Activated gamma-delta T cell treated with anti-CD3 and anti-CD28 coated beads, Interleukin-2, amount 50 U/mL, for 16 hours (primary cell): Measurements from ENCODE around the gene MACF1.

Source experiments
- DNase-seq: peaks from one replicate; pipeline ENCODE4 v3.0.0-alpha.2; 2020; ENCODE audit warnings: low read depth

The MACF1 gene

DNA sequence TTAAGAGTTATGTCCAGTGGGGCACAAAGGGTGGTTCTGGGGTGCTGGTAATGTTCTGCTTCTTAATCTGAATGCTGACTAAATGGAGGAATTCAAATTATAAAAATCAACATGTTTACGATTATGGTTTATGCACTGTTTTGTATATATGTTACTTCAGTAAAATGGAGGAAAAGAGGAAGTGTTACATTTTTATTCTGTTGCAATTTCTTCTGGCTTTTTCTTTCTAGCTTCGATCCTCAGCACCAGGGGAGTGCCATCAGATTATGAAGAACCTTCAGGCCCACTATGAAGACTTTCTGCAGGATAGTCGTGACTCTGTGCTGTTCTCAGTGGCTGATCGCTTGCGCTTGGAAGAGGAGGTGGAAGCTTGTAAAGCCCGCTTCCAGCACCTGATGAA, 105.5 kb downstream of the MACF1 start:
- no peak for DNase-seq

DNA sequence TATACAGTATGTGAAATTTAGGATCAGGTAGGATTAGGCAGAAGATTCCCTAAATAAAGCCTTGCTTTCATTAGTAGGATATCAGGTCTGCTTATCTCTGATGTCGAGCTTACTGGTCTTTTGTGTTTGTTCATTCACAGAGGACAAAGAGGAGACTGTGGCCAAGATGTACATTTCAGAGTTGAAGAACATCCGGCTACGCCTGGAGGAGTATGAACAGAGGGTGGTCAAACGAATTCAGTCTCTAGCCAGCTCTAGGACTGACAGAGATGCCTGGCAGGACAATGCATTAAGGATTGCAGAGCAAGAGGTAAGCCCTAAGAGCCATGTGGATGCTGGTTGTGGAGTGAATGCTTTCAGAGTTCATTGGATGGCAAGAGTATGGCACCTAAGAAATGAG, 106.2 kb downstream of the MACF1 start:
- DNase-seq: no peak

GRCh38 chr1:39317111-39317510, 112.6 kb downstream of the MACF1 start:
- no peak for DNase-seq

DNA sequence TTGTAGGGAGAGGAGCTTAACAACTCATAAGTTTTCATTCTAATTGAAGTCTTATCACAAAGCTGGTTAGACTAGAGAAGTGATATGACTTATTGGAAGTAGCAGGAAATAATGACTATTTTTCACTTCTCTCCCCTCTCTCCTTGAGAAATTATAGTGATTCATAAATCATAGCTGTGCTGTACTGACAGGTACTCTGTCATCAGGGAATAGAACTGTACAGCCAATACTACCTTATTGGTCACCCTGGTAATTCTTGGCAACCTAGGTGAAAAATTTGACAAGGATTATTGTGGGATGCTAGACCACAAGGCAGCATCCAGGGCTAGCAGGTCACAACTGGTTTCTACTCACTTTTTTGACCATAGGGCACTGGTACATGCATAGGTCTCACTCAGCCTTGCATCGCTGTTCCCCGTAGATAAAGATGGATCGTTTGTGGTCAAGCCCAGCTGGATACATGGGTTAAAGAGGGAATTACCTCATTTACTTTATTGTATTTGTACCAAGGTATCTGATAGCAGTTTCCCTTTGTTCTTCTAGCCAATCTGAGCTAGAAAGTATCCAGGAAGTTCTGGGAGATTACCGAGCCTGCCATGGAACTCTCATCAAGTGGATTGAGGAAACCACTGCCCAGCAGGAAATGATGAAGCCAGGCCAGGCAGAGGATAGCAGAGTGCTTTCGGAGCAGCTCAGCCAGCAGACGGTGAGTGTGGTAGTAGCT, 113.6 kb downstream of the MACF1 start:
- DNase-seq: no peak

DNA sequence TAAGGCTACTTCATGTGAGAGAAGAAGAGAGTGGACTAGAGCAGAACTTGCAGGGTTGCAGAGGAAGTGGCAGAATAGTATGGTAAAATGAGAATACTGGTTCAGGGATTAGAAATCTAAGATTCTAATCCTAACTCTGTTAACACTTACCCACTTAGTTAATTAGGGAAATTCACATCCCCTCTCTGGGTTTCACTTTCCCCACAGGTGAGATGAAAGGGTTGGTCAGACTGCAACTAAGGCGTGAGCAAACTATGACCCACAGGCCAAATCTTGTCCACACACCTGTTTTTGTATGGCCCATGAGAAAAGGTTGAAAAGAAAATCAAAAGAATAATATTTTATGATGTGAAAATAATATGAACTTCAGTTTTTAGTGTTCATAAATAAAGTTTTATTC, 117.5 kb downstream of the MACF1 start:
- no peak for DNase-seq

DNA sequence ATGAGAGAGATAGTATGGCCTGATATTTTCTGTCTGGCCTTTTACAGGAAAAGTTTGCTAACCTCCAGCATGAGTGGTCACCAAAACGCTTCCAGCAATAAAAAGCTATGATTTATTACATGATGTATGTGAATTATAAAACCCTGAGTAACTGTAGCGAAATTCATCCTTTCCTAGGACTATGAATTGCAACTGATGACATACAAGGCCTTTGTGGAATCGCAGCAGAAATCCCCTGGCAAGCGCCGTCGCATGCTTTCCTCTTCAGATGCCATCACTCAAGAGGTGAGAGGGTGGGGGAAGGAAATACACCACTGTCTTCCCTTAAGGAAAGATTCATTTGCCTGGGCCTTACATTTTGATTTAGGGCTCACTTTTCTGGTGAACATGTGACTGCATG, 117.9 kb downstream of the MACF1 start:
- DNase-seq: no peak

GRCh38 chr1:39324888-39325287, 120.4 kb downstream of the MACF1 start:
- DNase-seq: no peak

- DNase-seq: no peak
Observed at GRCh38 chr1:39326836-39327235, 122.3 kb downstream of the MACF1 start.

- DNase-seq: no peak
Observed at GRCh38 chr1:39328095-39328494, 123.6 kb downstream of the MACF1 start.

DNA sequence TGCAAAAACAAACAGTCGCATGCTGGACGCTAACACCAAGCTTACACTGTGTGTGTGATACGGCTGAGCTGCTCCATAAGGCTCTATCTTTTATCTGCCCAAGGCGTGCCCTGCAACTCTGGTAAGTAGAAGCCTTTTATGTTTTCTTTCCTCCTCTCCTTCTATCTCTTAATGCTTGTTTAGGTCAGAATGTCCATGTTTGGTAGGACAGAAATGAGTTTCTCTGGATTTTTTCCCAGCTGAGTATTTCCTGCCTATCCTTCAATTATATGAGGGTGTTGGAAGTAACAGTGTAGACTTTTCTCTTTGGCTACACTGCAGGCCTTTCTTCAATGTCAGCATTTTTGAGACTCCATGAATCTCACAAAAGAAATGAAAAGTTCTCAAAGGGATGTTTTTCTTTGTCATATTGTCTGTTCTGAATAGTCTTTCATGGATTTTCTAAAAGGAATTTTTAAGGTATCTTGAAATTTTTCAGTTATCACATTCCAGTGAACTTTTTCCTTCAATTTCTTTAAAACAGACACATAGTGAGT, 124.2 kb downstream of the MACF1 start:
- no peak for DNase-seq

DNA sequence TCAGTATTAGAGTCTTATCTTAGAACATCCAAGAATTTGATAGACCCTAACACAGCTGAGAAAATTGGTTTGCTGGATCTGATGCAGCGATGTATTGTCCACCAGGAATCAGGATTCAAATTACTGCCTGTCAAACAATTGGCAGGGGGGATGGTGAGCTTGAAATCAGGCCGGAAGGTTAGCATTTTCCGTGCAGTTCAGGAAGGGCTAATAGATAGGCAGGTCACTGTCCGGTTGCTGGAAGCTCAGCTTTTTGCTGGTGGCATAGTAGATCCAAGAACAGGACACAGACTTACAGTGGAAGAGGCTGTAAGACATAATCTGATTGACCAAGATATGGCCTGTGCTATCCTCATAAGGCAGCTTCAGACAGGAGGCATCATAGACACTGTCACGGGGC, 127.2 kb downstream of the MACF1 start:
- no peak for DNase-seq

- DNase-seq: no peak
Observed at GRCh38 chr1:39332291-39332690, 127.8 kb downstream of the MACF1 start.

DNA sequence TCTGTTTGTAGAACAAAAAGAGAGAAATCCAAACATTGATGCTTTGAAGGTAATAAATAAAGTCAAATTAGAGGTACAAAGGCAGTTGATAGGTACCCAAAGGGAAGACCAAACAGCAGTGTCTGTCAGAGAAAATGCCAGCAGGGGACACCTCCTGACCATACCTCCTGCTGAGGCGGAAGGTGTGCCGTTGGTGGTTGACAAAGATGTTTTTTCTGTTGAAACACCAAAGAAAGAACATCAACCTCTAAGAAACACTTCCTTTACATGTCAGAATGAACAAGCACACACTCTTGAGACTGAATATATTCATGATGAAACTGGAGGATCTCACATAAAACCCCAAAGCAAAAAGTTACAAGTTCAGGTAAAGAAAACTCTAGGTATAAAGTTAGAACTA, 128.3 kb downstream of the MACF1 start:
- DNase-seq: no peak

DNA sequence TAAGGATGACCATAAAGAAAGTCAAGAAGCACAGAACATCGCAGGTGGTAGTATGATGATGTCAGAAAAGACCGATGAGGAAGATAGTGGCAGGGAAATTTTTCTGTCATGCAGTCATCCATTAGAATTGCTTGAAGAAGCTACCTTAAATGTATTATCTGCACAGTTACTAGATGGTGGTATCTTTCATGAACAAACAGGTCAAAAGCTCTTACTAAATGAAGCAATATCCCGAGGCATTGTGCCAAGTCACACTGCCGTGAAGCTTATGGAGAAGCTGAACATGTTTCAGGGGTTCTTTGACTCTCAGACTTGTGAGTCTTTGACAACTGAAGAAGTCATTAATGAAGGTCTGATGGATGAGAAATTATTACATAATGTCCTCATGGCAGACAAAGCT, 128.8 kb downstream of the MACF1 start:
- DNase-seq: no peak

- no peak for DNase-seq
Observed at GRCh38 chr1:39335216-39335615, 130.7 kb downstream of the MACF1 start.

- no peak for DNase-seq
Observed at GRCh38 chr1:39337067-39337466, 132.6 kb downstream of the MACF1 start.

DNA sequence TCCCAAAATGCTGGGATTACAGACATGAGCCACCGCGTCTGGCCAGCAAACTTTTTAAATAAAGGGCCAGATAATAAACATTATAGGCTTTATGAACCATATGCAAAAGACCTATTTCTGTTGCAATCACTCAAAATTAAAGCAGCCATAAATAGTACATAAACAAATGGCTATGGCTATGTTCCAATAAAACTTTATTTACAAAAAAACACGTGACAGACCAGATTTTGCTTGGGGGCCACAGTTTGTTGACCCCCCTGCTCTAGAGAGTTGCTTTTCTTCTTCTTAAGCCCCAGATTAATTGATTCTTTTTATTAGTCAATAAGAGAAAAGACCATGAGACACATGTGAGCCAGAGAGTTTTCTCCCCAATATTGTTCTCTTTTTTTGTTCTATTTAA, 138.3 kb downstream of the MACF1 start:
- no peak for DNase-seq

- DNase-seq: no peak
Observed at GRCh38 chr1:39344394-39345154, 140.1 kb downstream of the MACF1 start.

DNA sequence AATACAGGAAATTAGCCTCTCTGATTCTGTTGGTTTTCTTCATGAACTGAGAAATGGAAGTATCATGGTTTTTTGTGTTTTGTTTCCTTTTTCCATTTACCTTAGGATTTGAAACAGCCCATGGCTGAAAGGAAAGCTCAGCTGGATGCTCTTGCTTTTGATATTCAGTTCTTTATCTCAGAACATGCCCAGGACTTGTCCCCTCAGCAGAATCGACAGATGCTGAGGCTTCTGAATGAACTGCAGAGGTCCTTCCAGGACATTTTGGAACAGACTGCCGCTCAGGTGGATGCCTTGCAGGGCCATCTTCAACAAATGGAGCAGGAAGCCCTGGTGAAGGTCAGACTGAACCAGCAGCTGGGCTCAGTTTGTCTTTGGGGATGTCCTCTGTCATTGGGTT, 142.4 kb downstream of the MACF1 start:
- DNase-seq: no peak

DNA sequence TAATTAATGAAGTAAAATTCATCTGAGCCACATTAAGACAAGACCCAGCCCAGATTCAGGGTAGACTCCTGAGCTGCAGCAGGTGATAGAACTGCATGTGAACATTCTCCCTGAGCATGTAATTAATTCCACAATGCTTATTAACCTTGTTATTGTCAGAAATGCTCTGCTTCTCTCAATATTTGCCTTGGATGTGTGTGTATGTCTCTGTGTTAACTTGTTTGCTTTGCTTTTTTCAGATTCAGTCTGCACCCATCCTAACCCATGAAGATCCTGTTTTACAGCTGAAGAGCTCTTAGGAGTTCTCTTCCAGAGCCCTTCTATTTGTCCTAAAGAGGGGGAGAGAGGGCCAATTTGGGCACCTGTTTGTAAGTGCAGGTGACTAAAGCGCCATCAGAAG, 143.8 kb downstream of the MACF1 start:
- no peak for DNase-seq

DNA sequence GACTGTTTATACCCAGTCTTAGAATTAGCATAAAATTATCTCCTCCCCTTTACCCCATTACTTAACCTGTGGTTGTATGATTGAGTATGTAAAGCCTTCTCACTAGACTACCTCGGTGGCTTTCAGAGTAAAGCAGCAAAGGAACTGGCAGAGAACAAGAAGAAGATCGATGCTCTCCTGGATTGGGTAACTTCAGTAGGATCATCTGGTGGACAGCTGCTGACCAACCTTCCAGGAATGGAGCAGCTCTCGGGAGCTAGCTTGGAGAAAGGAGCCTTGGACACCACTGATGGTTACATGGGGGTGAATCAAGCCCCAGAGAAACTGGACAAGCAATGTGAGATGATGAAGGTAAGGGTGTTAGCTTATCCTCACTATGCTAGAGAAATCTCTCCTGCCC, 148.4 kb downstream of the MACF1 start:
- DNase-seq: no peak

- DNase-seq: no peak
Observed at GRCh38 chr1:39354572-39354971, 150.1 kb downstream of the MACF1 start.

DNA sequence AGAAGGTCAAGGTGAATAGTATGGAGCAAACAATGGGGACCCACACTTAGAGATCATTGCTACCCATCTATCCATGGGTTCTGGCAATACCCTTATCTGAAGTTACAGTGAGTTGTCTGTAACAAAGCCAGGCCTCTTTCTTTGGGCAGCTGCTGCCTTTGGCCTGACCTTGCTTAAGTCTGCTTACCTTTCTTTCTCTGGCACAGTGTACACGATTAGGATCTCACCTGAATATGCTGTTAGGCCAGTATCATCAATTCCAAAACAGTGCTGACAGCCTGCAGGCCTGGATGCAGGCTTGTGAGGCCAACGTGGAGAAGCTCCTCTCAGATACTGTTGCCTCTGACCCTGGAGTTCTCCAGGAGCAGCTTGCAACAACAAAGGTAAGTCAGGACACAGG, 154.0 kb downstream of the MACF1 start:
- no peak for DNase-seq
